ENCODE measurements around the gene GSTA4.
"Not testable (repeated sequence)": the region's sequence is repeated elsewhere in the genome, so short reads cannot be mapped to it uniquely, and the experiment has no call there.

The GSTA4 gene

DNA sequence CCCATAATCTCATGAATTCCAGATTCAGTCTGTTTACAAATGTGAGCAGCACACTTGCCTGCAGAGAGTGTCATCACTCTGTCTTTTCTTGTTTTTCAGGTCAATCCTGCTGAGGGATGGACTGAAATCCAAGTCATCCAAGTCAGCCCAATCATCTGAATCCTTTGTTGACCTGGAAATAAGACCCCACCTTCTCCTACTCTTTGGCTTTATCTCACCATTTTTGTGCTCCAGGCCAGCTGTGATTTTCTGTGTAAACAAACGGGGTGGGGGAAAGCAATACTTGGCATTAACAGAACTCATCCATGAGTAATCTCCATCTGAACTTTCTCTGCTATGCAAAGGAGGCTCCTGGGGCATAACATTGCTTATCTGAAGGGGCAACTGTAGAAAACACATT lies 16.9 kb upstream of the GSTA4 start:
- DNase-seq, result no peak

DNA sequence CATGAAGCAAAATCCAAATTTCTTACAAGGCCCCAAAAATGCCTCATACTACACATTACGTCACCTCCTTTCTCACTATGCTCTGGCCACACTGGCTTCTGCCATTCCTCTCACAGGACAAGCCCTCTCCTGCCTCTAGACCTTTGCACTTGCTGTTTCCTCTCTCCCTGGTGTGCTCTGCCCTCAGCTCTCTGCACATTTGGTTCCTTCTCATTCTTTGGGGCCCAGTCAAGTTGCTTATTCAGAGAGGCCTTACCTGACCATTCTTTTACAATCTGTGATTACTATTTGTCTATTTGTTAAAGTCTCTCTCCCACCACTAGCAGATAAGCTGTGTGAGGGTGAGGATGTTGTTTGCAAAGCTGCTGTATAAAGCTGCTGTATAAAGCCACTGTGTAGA lies 15.4 kb upstream of the GSTA4 start:
- no peak for DNase-seq

DNA sequence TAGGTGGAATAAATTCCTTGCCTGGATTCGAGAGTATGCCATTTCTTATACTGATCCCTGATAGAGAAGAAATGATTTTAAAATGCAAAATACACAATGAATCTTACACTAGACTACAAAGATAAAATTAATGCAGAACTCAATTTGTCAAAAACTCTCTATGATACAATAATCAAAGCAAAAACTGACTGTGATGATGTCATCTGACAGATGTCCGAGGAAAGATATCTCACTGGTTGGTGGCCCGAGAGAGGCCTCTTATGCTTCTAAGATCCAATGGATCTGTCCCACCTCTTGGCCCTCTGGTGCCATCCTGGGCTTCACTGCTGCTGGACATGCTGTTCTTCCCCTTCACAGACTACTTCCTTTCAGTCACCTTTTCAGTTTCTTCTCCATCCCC lies 14.4 kb upstream of the GSTA4 start:
- no peak for DNase-seq

DNA sequence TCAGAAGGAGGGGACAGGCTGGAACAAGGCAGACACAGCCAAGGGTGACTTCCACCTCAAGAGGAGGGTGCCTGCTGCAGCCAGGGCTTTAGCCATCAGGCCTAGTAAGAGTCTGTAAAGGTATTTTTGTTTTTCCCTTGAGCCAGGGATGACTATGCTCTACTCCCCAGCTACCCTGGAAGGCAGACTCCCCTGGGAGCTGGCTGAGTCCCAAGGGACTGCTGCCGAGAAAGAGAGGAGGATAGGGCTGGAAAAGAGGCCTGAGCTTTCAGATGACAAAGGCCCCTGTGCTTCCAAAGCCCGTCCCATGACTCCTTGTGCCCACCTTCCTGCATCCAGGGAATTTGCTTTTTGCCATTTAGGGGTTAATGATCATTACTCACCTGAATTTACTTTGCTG lies 14.0 kb upstream of the GSTA4 start:
- DNase-seq, result no peak

DNA sequence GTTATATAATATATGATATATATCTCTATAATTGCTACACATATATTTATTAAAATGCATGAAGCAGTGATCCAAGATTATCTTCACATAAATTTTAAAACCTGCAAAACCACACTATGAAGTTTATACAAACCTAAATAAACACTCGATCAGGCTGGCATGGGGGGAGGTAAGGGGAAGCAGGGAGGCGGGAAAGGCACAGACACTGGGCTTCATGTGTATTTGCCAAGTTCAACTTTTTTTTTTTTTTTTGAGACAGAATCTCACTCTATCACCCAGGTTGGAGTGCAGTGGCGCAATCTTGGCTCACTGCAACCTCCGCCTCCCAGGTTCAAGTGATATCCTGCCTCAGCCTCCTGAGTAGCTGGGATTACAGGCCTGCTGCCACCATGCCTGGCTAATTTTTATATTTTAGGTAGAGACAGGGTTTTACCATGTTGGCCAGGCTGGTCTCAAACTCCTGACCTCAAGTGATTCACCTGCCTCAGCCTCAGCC lies 13.2 kb upstream of the GSTA4 start:
- not testable (repeated sequence) for DNase-seq

DNA sequence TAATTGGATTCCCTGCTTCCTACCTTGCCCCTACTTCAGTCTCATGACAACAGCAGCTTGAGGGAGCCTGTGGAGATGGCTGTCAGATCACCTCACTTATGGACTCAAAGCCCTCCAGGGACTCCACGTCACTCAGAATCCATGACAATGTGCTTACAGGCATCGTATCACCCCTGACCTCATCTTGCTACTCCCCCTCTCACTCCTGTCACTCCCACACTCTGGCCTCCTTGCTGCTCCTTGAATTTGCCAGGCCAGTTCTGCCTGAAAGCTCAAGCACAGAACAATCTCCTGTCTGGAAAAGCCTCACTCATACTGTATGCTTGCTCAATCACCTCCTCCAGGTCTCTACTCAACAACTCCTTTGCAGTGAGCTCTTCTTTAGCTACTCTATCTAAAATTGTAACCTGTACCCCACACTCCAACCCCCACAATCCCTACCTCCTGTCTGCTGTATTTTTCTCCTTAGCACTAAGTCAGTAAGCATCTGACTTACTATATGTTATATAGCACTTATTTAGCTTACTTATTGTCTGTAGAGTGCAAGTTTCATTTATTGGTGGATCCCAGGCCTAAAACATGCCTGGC lies 10.7 kb upstream of the GSTA4 start:
- DNase-seq, result no peak

DNA sequence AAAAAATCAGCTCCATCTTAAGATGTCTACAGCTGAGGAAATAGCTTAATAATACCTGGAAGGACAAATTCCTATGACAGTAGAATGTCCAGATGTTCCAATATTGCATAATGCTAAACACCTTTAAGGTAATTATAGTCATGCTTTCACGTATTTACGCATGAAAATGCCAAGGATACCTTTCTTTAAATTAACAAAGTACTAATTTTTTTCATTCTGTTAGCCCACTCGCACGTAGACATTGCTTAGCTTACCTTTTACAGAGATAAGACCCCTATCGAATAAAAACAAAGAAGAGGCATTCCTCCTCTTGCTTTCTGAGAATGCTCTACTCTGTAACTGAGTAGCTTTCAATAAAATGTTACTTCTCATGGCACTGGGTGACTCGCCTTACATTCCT lies 4.4 kb upstream of the GSTA4 start:
- no peak for DNase-seq

DNA sequence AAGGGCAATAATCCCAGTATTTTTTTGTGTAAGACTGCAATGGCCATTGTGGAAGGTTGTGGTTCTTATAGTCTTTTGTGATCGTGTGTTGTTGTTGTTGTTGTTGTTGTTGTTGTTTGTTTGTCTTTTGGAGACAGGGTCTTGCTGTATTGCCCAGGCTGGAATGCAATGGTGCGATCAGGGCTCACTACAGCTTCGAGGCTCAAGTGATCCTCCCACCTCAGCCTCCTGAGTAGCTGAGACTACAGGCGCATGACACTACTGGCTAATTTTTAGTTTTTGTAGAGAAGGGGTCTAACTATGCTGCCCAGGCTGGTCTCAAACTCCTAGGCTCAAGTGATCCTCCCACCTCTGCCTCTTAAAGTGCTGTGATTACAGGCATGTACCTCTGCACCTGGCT lies 3.5 kb upstream of the GSTA4 start:
- no peak for DNase-seq

DNA sequence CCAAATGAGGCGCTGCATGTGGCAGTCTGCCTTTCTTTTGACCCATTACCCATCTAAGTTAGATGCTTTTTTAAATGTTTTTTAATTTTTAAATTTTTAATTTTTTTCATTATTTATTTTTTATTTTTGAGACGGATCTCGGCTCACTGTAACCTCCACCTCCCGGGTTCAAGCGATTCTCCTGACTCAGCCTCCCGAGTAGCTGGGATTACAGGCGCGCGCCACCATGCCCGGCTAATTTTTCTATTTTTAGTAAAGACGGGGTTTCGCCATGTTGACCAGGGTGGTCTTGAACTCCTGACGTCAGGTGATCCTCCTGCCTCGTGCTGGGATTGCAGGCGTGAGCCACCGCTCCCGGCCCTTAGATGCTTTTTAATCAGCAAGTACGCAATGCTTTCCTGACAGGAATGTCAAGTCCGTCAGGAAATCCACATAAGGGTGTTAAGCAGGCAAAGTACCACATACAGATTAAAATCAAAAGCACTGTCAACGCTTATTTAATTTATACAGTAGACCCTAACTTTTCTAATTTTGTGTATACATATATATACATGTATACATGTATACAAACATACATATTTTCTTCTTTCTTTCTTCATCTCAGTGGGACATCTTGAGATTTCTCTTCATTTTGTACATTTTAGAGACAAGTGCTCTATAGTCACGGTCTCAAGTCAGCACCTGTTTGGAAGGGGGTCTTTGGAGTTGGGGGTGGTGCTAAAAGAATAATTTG lies 995 bp upstream of the GSTA4 start:
- no peak for DNase-seq

DNA sequence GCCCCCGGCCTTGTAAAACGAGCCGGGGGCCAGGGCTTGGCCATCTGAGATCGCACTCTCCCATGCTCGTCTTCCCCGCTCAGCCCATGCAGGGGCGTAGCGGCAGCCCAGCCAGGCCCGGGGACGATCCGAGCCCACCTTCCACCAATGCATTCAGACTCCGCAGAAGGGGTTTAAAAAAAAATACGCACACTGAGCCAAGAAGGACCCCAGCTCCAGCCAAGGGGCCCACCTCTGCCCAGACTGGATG lies 320 bp downstream of the GSTA4 start:
- DNase-seq, result no peak

DNA sequence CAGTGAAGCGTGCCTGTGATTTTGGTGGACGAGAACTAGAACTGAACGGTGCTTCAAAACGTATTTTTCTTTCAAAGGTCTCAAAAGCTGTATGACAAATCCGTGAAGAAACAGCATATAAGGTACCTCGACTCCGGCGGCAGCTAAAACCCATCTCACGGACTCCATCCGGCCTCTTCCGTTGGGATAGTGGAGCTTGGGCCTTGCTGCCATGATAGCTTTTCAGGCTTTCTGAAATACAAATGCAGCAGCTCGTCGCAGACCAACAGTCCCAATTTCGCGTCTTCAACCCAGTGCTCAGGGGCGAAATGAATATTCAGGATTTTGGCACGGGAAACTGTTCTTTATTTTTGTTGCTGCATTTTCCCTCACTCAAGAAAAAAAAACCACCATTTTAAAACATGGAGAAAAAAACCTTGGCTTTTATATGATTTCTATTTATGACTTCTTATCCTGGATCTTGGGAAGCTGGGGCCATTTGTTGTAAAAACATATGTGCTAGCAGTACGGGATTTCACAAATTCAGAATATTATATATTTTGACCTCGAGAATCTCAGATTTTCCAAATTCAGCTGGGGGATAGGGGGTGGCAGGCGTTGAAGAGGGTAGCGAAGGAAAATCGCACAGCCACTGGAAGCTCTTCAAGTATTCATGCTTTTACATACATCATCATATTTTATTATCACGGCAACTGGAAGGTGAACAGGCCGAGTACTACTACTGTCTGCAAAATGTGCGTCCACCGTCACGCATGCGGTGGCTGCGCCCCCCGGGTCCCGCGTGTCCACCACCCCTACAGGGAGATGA lies 849 bp downstream of the GSTA4 start:
- peak; percentile 22 for DNase-seq

DNA sequence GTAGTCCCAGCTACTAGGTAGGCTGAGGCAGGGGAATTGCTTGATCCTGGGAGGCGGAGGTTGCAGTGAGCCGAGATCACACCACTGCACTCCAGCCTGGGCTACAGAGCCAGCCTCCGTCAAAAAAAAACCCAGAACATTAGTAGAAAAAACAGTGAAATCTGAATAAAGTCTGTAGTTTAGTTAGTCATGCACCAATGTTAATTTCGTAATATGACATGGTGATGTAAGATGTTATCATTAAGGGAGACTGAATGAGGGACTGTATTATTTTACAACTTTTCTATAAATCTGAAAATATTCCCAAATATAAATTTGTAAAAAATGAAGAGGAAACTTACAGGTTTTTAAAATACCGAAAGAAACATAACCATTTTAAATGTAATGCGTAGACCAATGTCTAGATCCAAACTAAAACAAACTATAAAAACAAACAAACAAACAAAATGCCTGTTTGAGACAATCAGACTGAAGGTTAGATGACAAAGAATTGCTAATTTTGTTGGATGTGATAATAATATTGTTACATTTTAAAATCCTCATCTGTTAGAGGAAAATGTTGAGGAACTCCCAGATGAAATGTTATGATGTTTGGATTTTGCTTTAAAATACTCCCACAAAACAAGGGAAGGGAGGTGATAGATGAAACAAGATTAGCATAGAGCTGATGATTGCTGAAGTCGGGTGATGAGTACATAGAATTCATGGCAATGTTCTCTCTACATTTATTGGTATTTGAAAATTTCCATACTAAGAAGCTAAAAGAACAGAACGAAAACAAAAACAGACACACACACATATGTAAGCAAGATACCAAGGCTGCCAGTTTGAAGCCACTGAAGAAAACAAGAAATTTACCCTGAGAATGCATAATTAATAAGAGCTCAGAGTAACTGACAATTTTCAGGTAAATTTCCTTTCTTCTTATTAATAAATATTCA lies 1.8 kb downstream of the GSTA4 start:
- DNase-seq, result no peak

DNA sequence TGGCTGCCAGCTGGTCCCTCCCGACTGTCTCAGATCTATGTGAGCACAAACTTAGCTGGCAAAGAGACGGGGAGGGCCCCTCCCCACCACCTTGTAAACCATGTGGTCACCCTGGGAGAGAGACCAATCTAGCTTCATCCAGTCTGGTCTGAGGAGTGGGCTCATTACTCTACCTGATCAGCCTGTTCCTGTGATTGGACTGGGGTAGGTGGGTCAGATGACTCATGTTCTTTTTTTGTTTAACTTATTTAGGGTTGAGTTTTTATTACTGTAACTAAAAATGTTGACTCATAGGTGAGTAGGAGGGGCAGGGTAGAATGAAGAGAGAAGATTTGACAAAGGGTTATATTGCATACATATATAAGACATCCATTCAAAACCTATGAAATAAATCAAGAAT lies 4.7 kb downstream of the GSTA4 start:
- no peak for DNase-seq

DNA sequence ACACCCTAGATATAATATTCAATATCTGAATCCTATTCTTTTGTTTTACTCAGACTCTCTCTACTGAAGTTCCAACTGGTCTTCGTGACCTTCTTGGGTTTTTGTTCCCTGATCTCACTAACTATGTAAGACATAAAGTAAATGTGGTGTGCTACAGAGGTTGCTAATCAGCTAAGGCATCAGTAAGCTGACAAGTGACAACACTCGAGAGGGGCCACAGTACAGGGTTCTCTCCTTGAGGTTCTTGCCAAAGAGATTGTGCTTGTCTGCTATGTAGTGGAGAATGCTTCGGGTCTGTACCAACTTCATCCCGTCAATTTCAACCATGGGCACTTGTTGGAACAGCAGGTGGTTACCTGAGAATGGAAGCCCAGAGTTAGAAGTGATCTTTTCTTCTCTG lies 9.9 kb downstream of the GSTA4 start:
- no peak for DNase-seq

DNA sequence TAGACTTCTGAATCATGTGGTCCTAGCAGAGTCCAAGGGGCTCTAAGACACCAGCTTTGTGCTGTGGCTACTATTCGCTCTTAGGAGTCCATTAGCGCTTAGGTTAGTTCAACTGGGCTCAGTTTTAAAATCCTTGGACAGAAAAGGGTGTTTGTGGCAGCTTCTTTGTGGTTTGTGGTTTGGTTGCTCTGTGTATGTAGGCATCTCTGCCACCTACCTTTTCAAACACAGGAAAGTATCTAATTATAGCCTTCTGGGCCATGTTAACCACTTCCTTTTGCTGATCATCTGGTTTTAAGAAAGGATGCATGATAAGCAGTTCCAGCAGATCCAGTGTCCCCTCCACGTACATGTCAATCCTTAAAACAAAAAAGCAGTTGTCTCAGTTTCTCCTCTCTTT lies 10.8 kb downstream of the GSTA4 start:
- DNase-seq, result no peak

DNA sequence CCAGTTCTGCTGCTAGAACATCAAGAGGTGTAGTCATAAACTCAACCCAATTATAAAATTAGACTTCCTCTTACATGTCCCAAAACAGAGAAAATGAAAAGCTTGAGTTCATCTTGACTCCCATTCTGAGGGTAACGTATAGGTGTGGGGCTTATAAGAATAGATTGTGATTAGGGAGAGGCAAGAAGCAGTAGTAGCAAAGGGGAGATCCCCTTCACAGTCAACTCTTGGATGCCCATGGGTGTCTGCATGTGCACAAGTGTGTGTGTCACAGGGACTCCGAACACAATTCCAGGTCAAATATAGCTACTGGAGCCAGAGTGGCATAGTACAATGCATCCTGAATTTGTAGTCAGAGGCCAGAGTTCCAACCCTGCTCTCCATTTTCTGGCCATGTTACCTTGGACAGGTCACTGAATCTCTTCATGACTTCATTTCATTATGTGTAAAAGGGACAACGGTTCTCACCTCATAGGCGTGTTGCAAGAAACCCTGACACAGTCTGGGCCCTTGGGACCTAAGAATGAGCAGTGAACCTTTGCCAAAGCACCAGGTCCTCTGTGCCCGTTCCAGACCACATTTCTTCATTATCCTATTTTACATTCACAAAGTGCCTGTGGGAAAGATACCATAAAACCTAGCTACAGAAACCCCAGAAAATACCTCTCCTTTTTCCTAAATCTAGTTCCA lies 11.8 kb downstream of the GSTA4 start:
- no peak for DNase-seq

DNA sequence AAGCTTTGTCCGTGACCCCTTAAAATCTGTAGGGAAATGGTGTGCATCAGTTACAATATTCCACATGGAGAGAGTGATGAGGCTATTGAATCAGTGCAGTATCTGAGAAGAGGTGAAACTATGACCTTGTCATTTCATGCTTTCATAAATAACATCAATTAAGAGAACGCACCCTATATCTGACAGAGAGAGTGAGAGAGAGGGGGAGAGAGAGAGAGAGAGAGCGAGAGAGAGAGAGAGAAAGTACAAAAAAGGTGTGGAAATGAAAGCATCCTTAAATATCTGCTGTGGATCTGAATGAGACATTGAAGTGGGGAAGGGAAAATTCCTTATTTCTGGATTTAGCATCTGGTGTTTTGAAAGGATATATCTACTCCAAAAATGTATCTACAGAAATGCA lies 12.4 kb downstream of the GSTA4 start:
- DNase-seq, result no peak

DNA sequence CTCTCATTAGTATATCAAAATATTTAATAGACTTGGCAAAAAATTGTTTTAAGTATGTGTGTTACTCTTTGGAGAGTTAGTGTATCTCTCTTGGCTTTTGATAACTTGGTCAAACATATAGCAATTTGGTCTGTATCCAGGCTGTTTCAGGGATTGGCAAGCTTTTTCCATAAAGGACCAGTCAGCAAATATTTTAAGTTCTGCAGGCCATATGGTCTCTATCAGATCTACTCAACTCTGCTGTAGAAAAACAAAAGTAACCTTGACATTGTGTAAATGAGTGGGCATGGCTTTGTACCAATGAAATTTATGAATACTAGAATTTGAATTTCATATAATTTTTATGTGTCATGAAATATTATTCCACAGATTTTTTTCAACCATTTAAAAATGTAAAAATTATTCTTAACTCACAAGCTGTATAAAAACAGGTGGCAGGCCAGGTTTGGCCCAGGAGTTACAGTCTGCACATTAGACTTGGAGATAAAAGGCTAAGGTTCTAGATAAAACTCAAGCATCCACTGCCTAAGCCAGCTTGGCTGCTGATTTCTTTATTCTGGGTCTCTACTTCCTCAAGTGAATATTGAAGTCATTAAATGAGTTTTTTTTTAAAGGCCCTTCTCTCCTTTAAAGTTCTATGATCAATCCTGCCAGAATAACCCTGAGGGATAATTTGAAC lies 13.7 kb downstream of the GSTA4 start:
- no peak for DNase-seq

DNA sequence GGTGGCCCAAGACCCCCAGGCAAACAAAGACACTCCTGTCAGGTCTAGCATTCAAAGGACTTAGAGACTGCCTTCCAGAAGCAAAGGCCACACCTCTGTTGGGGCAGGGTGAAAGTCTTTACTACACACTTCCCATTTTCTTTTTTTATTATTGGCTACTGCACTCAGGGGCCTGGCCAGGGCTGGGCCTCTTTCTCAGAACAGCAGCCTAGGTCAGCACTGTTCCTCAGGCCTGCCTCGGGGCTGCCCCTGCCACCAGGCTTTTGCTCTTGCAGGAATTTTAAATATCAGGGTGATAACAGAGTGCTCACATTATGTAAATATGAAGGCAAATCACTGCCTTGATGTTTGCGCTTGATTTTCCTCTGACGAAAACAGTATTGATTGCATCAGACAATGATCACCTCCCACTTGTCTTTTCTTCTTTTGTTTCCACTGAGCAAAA lies 18.5 kb downstream of the GSTA4 start:
- no peak for DNase-seq

DNA sequence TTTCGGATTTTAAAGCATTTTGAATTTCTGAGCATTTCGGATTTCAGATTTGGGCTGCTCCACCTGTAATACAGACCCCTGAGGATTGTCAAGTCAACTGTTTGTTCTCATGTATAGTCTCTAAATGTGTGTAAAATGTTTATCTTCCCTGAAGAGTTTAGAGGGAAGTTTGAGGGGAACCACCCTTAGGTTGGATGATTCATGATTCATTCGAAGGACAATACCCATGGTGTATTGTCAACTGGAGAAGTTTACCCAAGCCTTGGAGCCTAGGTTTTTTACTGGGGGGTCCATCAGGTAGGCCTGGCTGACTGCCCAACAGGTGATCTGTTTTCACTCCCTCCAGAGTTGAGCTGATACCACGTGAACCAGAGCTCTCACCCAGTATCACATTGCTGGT lies 18.9 kb downstream of the GSTA4 start:
- DNase-seq, result no peak

DNA sequence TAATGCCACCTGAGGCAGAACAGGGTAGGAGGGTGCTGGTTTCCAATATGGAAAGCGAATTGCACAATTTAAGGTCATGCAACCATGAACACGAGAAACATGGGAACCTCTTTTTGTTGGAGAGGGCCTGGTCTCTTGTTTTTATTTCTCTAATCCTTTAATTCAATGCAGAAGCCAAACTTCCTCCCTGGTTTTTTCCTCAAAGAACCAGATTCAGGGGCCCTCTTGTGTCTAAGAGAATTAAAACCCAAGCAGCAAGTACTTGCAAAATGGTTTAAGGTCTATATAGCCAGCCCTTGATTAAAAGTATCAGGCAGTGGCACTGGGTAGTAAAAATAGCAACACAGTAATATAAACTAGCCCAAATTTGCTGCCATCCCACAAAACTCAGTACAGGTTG lies 19.5 kb downstream of the GSTA4 start:
- DNase-seq, result no peak

DNA sequence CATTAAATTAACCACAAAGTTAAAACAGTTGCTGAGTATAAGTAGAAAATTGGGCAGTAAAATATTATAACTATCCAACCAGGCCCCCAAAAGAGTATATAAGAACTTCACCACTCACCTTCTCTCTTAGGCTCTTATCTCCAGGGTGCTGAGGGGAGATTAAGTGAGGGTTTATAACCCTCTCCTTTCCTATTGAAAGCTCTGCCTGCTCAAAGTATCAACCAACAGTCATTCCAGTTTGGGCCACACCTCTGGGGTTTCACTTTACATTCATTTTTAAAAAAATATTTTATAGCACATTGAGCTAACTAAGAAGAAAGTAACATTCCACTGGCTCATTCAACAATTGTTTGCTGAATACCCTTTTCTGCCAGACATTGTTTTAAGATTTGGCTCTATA lies 22.1 kb downstream of the GSTA4 start:
- DNase-seq, result no peak
